Measurements from ENCODE around the gene STK26. TPM values are rescaled to one million over a fixed set of nuclear protein-coding genes. Genes with fewer than 3 reads are reported as not detected.
A peak's percentile ranks its signal among the peaks of the same experiment; 100 is the strongest.
"Not testable (repeated sequence)": the region's sequence is repeated elsewhere in the genome, so short reads cannot be mapped to it uniquely, and the experiment has no call there.

Gene STK26
- total RNA-seq, 3 donors from 2014 or later, result 15.5 to 18.8 (median 16.5) TPM

DNA sequence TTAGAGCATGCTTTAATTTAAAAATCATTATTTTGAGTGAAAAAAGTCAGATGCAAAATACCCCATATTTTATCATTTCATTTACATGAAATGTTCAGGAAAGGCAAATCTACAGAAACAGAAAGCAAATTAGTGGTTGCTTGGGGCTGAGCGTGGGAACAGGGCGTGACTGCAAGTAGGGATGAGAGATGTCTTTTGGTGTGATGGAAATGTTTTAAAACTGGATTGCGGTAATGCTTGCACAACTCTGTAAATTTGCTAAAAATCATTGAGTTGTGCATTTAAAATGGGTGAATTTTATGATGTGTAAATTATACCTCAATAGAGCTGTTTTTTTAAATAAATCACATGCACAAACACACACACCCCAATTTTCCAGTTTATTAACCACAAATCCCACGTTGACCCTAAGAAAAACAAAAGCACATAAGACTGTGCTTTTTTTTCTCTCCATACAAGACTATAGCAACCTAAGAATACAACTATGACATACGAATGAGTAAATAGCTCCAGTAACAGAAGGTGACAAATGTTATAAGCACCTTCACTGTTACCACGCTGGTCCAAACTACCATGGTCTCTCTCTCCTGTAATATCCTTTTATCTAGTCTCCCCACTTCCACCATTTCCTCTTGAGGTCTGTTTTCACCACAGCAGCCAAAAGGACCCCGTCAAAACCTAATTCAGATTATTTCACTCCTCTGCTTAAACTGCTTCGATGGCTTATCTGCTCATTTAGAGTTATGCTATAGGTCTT lies 67.5 kb downstream of the STK26 start:
- ATAC-seq (no peak), DNase-seq (no peak)
- intact Hi-C loops (cut with DNase I, micrococcal nuclease), result no loop called here
- Histone ChIP-seq H3K9me3 (no peaks in the 10 kb centered on the region), H3K36me3 (ENCODE audit: low read depth) (no peaks in the 10 kb centered on the region), H3K4me1 (ENCODE audit: low read depth) (no peaks in the 10 kb centered on the region), H3K4me3 (no peak overlapping the region)
- TF ChIP-seq, protein P1, sequence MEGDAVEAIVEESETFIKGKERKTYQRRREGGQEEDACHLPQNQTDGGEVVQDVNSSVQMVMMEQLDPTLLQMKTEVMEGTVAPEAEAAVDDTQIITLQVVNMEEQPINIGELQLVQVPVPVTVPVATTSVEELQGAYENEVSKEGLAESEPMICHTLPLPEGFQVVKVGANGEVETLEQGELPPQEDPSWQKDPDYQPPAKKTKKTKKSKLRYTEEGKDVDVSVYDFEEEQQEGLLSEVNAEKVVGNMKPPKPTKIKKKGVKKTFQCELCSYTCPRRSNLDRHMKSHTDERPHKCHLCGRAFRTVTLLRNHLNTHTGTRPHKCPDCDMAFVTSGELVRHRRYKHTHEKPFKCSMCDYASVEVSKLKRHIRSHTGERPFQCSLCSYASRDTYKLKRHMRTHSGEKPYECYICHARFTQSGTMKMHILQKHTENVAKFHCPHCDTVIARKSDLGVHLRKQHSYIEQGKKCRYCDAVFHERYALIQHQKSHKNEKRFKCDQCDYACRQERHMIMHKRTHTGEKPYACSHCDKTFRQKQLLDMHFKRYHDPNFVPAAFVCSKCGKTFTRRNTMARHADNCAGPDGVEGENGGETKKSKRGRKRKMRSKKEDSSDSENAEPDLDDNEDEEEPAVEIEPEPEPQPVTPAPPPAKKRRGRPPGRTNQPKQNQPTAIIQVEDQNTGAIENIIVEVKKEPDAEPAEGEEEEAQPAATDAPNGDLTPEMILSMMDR (IDR thresholded peaks at IDR 0.05), result no peak

DNA sequence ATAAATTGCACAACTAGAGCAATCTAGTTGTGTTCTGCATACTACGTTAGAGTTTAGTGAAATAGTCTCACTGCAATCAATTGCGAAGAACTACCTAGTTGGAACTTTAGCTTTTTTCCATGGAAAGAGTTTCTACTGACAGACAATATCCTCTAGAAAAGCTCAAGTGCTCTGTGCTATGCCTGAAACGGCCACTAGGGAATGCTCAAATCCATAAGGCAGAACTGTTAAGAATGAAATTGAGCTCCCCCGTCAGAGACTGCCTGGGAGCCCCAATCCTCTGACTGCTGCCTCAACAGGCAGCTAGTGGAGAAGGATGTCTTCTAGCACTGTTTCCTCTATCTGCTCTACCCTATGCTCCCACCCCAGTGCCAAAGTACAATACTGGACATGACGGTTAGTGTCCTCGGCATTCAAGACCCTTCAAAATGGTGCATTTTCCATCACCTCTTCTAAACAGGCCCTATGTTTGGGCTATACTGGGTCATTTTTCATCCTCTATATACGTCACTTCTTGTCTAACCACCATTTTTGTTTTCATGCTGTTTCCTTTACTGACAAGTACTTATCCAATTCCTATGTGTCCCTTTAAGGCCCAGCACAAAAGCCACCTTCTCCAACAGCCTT lies 69.5 kb downstream of the STK26 start:
- intact Hi-C loops (cut with DNase I, micrococcal nuclease), result no loop called here

DNA sequence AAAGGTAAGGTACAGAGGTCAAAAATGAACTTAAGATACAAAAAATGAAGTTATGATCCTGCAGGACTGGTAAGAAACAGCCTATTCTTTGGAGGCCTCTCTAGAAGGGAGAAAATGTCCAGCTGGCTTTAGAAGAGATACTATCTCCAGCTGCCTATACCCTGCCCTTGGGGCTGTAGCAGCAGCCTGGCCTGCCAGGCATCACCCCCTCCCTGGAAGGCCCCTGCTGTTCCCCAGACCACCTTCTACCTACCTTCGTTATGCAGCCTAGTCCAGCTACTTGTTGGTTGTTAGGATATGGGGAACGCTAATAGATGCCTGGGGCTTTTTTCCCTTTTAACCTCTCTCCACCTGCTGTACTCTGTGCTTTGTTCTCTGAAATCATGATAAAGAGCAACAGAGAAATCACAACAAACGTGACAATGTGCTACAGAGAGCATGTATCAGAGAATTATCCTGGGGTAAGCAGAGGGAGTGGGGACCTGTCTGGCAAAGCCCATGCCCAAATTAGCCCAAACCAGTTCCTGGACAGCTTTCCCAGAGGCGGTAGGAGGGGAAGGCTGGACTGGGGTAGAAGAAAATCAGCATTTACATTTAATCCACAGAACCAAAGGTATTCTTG lies 70.2 kb downstream of the STK26 start:
- Histone ChIP-seq H3K4me3 (no peak overlapping the region), H3K4me1 (ENCODE audit: low read depth) (no peaks in the 10 kb centered on the region), H3K36me3 (ENCODE audit: low read depth) (no peaks in the 10 kb centered on the region), H3K9me3 (no peaks in the 10 kb centered on the region)
- ATAC-seq (no peak), DNase-seq (no peak)
- TF ChIP-seq, protein P1 (IDR thresholded peaks at IDR 0.05), result no peak
- intact Hi-C loops (cut with DNase I, micrococcal nuclease), result no loop called here

More for the DNA sequence above, 69.5 kb downstream of the STK26 start:
- peak in 1 of 3 donors; percentile 76 for DNase-seq
- H3K9me3 ChIP-seq, result no peaks in the 10 kb centered on the region
- ATAC-seq, result peak; percentile 69
- no peak overlapping the region for H3K4me3 ChIP-seq
- H3K4me1 ChIP-seq (ENCODE audit: low read depth), result no peaks in the 10 kb centered on the region
- TF ChIP-seq, protein P1 (IDR thresholded peaks at IDR 0.05), result peak; percentile 38
- no peaks in the 10 kb centered on the region for H3K36me3 ChIP-seq (ENCODE audit: low read depth)

DNA sequence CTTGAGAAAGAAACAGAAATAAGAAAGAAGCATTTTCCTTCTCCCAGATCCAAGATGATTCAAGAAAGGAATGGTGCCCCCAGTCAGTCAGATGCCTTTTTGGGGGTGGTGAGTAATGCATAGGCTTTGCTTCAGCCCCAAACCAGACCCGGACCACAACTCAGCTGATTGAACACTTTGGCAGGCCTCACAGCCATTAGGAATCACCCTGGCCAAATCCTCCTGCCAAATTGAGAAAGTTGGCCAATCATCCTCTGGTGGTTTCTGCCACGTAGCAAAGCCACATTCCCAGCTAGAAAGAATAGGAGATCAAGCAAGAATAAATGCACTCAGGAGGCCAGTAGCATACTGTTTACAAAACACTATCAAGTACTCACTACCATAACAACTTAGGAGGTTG lies 71.1 kb downstream of the STK26 start:
- TF ChIP-seq, protein P1 (IDR thresholded peaks at IDR 0.05), result no peak
- Histone ChIP-seq H3K36me3 (ENCODE audit: low read depth) (no peaks in the 10 kb centered on the region), H3K9me3 (no peaks in the 10 kb centered on the region), H3K4me3 (no peak overlapping the region), H3K4me1 (ENCODE audit: low read depth) (no peaks in the 10 kb centered on the region)
- intact Hi-C loops (cut with DNase I, micrococcal nuclease), result no loop called here
- no peak for ATAC-seq
- no peak for DNase-seq

DNA sequence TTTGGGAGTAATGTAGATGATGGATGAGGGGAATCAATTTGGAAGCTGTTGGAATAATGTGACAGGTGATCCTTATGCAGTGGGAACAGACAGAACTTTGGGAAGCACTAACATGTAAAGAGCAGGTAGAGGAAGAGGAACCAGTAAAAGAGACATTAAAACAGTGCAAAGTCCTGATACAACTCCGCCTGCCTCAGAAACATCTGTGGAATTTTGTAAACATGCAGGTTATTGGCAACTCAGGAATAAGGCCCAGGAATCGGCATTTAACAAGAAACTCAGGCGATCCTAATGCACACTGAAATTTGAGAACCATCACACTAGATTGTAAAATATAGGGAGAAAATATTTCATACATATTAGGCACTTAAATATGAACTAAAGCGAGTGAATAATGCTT lies 75.6 kb downstream of the STK26 start:
- H3K9me3 ChIP-seq; ATAC-seq; H3K4me3 ChIP-seq; H3K4me1 ChIP-seq (ENCODE audit: low read depth); intact Hi-C loops (cut with DNase I, micrococcal nuclease); H3K36me3 ChIP-seq (ENCODE audit: low read depth); DNase-seq: not testable (repeated sequence)

DNA sequence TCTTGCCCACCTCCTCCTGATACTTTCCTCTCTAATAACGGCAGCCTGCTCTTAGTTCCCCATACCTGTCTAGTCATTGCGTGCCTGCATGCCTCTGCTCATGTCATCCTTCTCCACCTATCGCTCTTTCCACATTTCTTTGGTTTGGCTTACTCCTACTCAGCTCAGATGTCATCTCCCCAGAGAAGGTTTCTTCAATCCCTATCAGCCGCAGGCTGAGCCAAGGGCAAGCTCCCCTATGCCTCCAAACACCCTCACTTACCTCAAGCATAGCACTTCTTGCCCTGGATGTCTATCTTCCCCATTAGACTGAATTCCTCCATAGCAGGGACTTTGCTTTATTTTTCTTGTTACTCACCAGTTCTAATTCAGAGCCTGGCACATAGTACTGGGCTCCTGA lies 78.1 kb downstream of the STK26 start:
- ATAC-seq, result no peak
- Histone ChIP-seq H3K9me3 (no peaks in the 10 kb centered on the region), H3K4me1 (ENCODE audit: low read depth) (no peaks in the 10 kb centered on the region), H3K4me3 (no peak overlapping the region), H3K36me3 (ENCODE audit: low read depth) (no peaks in the 10 kb centered on the region)
- TF ChIP-seq, protein P1 (IDR thresholded peaks at IDR 0.05), result no peak
- DNase-seq, result no peak
- intact Hi-C loops (cut with DNase I, micrococcal nuclease), result no loop called here
